ENCODE measurements around the gene MEGF9. TPM values are rescaled to one million over a fixed set of nuclear protein-coding genes. Genes with fewer than 3 reads are reported as not detected.

MEGF9 gene
- total RNA-seq, 1 donor from 2014 or later = 17.7 TPM

DNA sequence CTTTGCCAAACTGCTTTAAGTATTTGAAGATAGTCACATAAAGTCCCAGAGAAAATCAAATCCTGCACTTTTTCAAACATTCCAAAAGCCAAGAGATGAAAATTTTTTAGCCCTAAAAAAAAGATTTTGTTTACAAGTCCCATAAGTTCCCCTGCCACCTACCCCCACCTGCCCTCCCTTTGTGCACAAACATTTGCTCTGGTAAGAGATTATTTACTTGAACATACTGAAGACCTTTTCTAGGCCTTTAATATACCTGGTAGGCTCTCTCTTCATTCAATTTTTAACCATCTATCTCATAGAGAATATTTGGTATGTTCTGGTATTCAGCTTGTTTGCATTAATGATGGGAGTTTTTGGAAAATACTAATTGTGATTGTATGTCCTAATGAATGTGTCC, 50.3 kb downstream of the MEGF9 start:
- H3K27me3 ChIP-seq (ENCODE audit: insufficient read depth, low read length) = no peaks in the 10 kb centered on the region
- H3K27me3 Mint-ChIP-seq (ENCODE audit: low read depth, unreplicated experiment) = no peaks in the 10 kb centered on the region
- H3K9ac ChIP-seq (ENCODE audit: low read length) = no peak overlapping the region
- H3K79me2 ChIP-seq (ENCODE audit: insufficient read depth, low read length) = peaks cover 4% of the 10 kb centered on the region
- H3K4me2 ChIP-seq (ENCODE audit: low read length) = no peak overlapping the region
- H3K36me3 ChIP-seq (ENCODE audit: insufficient read depth, low read length) = no peaks in the 10 kb centered on the region
- H3K27ac ChIP-seq (ENCODE audit: low read depth, low read length) = no peak overlapping the region
- H3K9me3 ChIP-seq (ENCODE audit: insufficient read depth, low read depth, low read length) = no peaks in the 10 kb centered on the region
- DNase-seq (ENCODE audit: low read depth) (no peak), FAIRE-seq (no peak)
- no peak overlapping the region for H2AFZ ChIP-seq (ENCODE audit: low read depth, low read length)
- H3K4me1 Mint-ChIP-seq (ENCODE audit: low read depth, unreplicated experiment) = peaks cover 7% of the 10 kb centered on the region
- no peak overlapping the region for H3K4me3 Mint-ChIP-seq (ENCODE audit: unreplicated experiment)
- peaks cover 2% of the 10 kb centered on the region for H3K9me3 Mint-ChIP-seq (ENCODE audit: unreplicated experiment)
- no peak overlapping the region for H3K27ac Mint-ChIP-seq (ENCODE audit: unreplicated experiment)
- no peaks in the 10 kb centered on the region for H3K36me3 Mint-ChIP-seq (ENCODE audit: low read depth, unreplicated experiment)
- no peak overlapping the region for H3K4me3 ChIP-seq (ENCODE audit: insufficient read depth, low read depth, low read length)
- no peaks in the 10 kb centered on the region for H3K4me1 ChIP-seq (ENCODE audit: insufficient read depth, low read length)
- no peaks in the 10 kb centered on the region for H4K20me1 ChIP-seq (ENCODE audit: insufficient read depth, low read length)
- no peak for TF ChIP-seq EZH2 (IDR thresholded peaks at IDR 0.05; ENCODE audit: insufficient read depth, low read length)
- TF ChIP-seq, protein P1, sequence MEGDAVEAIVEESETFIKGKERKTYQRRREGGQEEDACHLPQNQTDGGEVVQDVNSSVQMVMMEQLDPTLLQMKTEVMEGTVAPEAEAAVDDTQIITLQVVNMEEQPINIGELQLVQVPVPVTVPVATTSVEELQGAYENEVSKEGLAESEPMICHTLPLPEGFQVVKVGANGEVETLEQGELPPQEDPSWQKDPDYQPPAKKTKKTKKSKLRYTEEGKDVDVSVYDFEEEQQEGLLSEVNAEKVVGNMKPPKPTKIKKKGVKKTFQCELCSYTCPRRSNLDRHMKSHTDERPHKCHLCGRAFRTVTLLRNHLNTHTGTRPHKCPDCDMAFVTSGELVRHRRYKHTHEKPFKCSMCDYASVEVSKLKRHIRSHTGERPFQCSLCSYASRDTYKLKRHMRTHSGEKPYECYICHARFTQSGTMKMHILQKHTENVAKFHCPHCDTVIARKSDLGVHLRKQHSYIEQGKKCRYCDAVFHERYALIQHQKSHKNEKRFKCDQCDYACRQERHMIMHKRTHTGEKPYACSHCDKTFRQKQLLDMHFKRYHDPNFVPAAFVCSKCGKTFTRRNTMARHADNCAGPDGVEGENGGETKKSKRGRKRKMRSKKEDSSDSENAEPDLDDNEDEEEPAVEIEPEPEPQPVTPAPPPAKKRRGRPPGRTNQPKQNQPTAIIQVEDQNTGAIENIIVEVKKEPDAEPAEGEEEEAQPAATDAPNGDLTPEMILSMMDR (IDR thresholded peaks at IDR 0.05; ENCODE audit: insufficient read depth, low read depth, low read length) = no peak

DNA sequence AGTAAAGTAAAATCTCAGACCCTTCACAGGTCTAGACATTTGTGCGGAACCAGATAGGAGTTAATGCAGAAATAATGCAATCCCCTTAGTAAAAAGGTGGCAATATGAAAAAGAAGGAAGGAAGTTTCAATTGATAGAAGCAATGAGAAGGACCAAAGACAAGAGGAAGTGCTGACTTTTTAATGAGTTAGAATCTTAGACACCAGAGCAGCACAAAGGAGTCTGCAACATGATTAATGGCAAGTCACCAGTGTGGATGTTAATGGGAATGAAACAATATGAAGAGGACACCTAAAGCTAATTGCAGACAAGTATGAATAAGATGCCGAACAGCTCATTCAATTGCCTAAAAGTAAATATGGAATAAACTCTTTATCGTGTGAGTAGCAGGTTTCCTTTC, 50.9 kb downstream of the MEGF9 start:
- Histone ChIP-seq H3K36me3 (ENCODE audit: insufficient read depth, low read length) (no peaks in the 10 kb centered on the region), H2AFZ (ENCODE audit: low read depth, low read length) (no peak overlapping the region), H4K20me1 (ENCODE audit: insufficient read depth, low read length) (no peaks in the 10 kb centered on the region), H3K9me3 (ENCODE audit: insufficient read depth, low read depth, low read length) (no peaks in the 10 kb centered on the region), H3K27ac (ENCODE audit: low read depth, low read length) (no peak overlapping the region), H3K4me2 (ENCODE audit: low read length) (no peak overlapping the region), H3K4me1 (ENCODE audit: insufficient read depth, low read length) (no peaks in the 10 kb centered on the region), H3K9ac (ENCODE audit: low read length) (no peak overlapping the region), H3K4me3 (ENCODE audit: insufficient read depth, low read depth, low read length) (no peak overlapping the region), H3K79me2 (ENCODE audit: insufficient read depth, low read length) (peaks cover 4% of the 10 kb centered on the region), H3K27me3 (ENCODE audit: insufficient read depth, low read length) (no peaks in the 10 kb centered on the region)
- no peak for FAIRE-seq
- Mint-ChIP-seq H3K36me3 (ENCODE audit: low read depth, unreplicated experiment) (no peaks in the 10 kb centered on the region), H3K4me3 (ENCODE audit: unreplicated experiment) (no peak overlapping the region), H3K27me3 (ENCODE audit: low read depth, unreplicated experiment) (no peaks in the 10 kb centered on the region), H3K9me3 (ENCODE audit: unreplicated experiment) (peaks cover 2% of the 10 kb centered on the region), H3K27ac (ENCODE audit: unreplicated experiment) (no peak overlapping the region), H3K4me1 (ENCODE audit: low read depth, unreplicated experiment) (peaks cover 7% of the 10 kb centered on the region)
- DNase-seq (ENCODE audit: low read depth) = no peak
- TF ChIP-seq EZH2 (IDR thresholded peaks at IDR 0.05; ENCODE audit: insufficient read depth, low read length) = no peak
- TF ChIP-seq, protein P1 (IDR thresholded peaks at IDR 0.05; ENCODE audit: insufficient read depth, low read depth, low read length) = no peak

DNA sequence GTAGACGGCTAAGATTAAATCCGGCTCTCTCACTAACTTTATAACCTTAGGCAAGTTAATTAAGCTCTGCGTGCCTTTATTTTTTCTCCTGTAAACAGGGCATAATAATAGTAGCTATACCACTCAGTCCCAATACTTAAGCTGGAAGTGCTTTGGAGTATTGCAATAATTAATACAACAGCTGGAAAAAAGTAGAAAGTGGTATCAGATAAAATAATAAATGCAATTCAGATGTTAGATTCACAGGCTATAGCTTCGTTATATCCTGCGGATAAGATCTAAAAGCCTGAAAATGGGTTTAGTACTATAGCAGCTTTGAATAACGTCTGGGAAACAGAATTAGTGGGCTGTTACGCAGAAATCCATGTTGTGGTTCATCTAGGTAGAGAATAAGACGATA, 51.8 kb downstream of the MEGF9 start:
- TF ChIP-seq EZH2 (IDR thresholded peaks at IDR 0.05; ENCODE audit: insufficient read depth, low read length) = no peak
- TF ChIP-seq, protein P1 (IDR thresholded peaks at IDR 0.05; ENCODE audit: insufficient read depth, low read depth, low read length) = no peak
- H3K4me1 Mint-ChIP-seq (ENCODE audit: low read depth, unreplicated experiment) = peaks cover 7% of the 10 kb centered on the region
- Histone ChIP-seq H3K9ac (ENCODE audit: low read length) (no peak overlapping the region), H3K79me2 (ENCODE audit: insufficient read depth, low read length) (peaks cover 4% of the 10 kb centered on the region), H3K4me1 (ENCODE audit: insufficient read depth, low read length) (no peaks in the 10 kb centered on the region), H3K27ac (ENCODE audit: low read depth, low read length) (no peak overlapping the region), H3K4me2 (ENCODE audit: low read length) (no peak overlapping the region), H3K36me3 (ENCODE audit: insufficient read depth, low read length) (no peaks in the 10 kb centered on the region), H4K20me1 (ENCODE audit: insufficient read depth, low read length) (no peaks in the 10 kb centered on the region), H2AFZ (ENCODE audit: low read depth, low read length) (no peak overlapping the region), H3K4me3 (ENCODE audit: insufficient read depth, low read depth, low read length) (no peak overlapping the region), H3K9me3 (ENCODE audit: insufficient read depth, low read depth, low read length) (no peaks in the 10 kb centered on the region), H3K27me3 (ENCODE audit: insufficient read depth, low read length) (no peaks in the 10 kb centered on the region)
- H3K36me3 Mint-ChIP-seq (ENCODE audit: low read depth, unreplicated experiment) = no peaks in the 10 kb centered on the region
- H3K27ac Mint-ChIP-seq (ENCODE audit: unreplicated experiment) = no peak overlapping the region
- DNase-seq (ENCODE audit: low read depth) (no peak), FAIRE-seq (no peak)
- no peak overlapping the region for H3K4me3 Mint-ChIP-seq (ENCODE audit: unreplicated experiment)
- no peaks in the 10 kb centered on the region for H3K27me3 Mint-ChIP-seq (ENCODE audit: low read depth, unreplicated experiment)
- peaks cover 2% of the 10 kb centered on the region for H3K9me3 Mint-ChIP-seq (ENCODE audit: unreplicated experiment)

All from astrocyte (in vitro differentiated cells and primary cell).